Measurements from ENCODE around the gene COX20. TPM values are rescaled to one million over a fixed set of nuclear protein-coding genes. Genes with fewer than 3 reads are reported as not detected.

Gene COX20
- total and polyA plus RNA-seq, 3 experiments from 2014 or later = 35.7 to 47.0 (median 36.2) TPM

GRCh38 chr1:244862699-244863490 lies 27.4 kb downstream of the COX20 start:
- H3K27ac ChIP-seq (ENCODE audit: low read depth, low read length) = peak overlapping the region; percentile 94
- H3K4me3 ChIP-seq (ENCODE audit: low read length) = peak overlapping the region; percentile 87
- H3K27ac Mint-ChIP-seq = peak overlapping the region; percentile 94 to 100 (median 98)
- H3K4me3 Mint-ChIP-seq = peak overlapping the region; percentile 90 to 98 (median 91)
- peaks cover 47 to 67% (median 64%) of the 10 kb centered on the region in 3 donors for H3K4me1 Mint-ChIP-seq
- H3K27me3 Mint-ChIP-seq = peaks cover 0 to 10% of the 10 kb centered on the region in 2 donors
- peaks cover 39% of the 10 kb centered on the region for H3K36me3 ChIP-seq (ENCODE audit: insufficient read depth, low read length)
- H3K9me3 ChIP-seq (ENCODE audit: low read length) = no peaks in the 10 kb centered on the region
- POLR2A ChIA-PET = interaction anchor here (0.5 to 7.0 kb wide), 14 partner anchors 9 to 1608 kb away, joined by 3 to 322 read pairs (median 8); partner anchors contain the start of genes CEP170, COX20, DESI2 and SDCCAG8
- H3K9me3 Mint-ChIP-seq = peaks cover 0 to 4% (median 0%) of the 10 kb centered on the region in 5 donors
- DNase-seq = peak; percentile 94 to 97 (median 95)
- H3K36me3 Mint-ChIP-seq = peaks cover 14 to 61% (median 24%) of the 10 kb centered on the region in 3 donors
- CTCF ChIA-PET = interaction anchor here (1.1 to 6.6 kb wide), 11 partner anchors 8 to 179 kb away, joined by 3 to 95 read pairs (median 8); partner anchors contain the start of gene COX20
- H3K27me3 ChIP-seq (ENCODE audit: insufficient read depth, low read length, poor library complexity, severe bottlenecking) = no peaks in the 10 kb centered on the region
- H3K4me1 ChIP-seq (ENCODE audit: insufficient read depth, low read length) = peaks cover 58% of the 10 kb centered on the region

DNA sequence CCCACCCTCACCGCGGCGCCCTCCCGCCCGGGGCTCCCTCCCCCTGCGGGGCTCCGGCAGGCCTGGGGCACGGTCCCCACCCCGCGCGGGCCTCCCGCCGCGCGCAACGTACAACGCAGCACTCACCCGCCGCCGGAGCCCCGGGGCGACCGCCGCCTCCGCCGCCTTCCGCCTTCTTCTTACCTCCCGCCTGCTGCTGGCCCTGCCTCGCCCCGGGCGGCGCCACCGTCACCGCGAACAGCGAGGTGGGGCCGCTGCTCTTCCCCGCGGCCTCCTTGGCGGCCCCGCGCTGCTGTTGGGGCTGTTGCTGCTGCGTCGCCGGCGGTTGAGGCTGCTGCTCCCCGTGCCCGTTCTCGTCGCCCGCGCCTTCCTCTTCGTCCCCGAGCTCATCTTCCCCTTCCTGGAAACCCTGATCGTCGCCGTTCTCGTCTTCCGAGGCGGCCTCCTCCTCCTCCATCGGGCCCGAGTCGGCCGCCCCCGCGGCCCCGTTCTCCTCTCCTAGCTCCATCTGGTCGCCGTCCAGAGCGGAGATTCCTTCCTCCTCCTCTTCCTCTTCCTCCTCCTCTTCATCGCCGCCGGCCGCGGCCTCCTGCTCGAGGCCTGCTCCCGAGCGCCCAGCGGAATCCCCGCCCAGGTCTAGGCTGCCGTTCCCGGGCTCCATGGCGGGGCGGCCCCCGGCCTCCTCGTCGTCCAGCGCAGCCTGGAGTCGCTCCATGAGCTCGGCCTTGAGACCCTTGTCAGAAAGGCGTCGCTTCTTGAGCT lies 28.2 kb downstream of the COX20 start:
- Histone ChIP-seq H3K27ac (ENCODE audit: low read depth, low read length) (peak overlapping the region; percentile 94), H3K4me1 (ENCODE audit: insufficient read depth, low read length) (peaks cover 53% of the 10 kb centered on the region), H3K4me3 (ENCODE audit: low read length) (peak overlapping the region; percentile 87), H3K36me3 (ENCODE audit: insufficient read depth, low read length) (peaks cover 31% of the 10 kb centered on the region), H3K27me3 (ENCODE audit: insufficient read depth, low read length, poor library complexity, severe bottlenecking) (no peaks in the 10 kb centered on the region), H3K9me3 (ENCODE audit: low read length) (no peaks in the 10 kb centered on the region)
- Mint-ChIP-seq H3K9me3 (peaks cover 0 to 4% (median 0%) of the 10 kb centered on the region in 5 donors), H3K4me3 (peak overlapping the region; percentile 90 to 98 (median 93)), H3K36me3 (peaks cover 10 to 53% (median 20%) of the 10 kb centered on the region in 3 donors), H3K27me3 (peaks cover 0 to 10% of the 10 kb centered on the region in 2 donors), H3K27ac (peak overlapping the region; percentile 92 to 100 (median 98)), H3K4me1 (peaks cover 41 to 59% (median 56%) of the 10 kb centered on the region in 3 donors)
- CTCF ChIA-PET = interaction anchor here (0.7 to 6.6 kb wide), 12 partner anchors 9 to 178 kb away, joined by 3 to 95 read pairs (median 6); partner anchors contain the start of gene COX20
- POLR2A ChIA-PET = interaction anchor here (0.7 to 7.0 kb wide), 12 partner anchors 11 to 1608 kb away, joined by 3 to 322 read pairs (median 9); partner anchors contain the start of genes CEP170, COX20, DESI2 and SDCCAG8
- DNase-seq = peak in 1 of 5 donors; percentile 64

DNA sequence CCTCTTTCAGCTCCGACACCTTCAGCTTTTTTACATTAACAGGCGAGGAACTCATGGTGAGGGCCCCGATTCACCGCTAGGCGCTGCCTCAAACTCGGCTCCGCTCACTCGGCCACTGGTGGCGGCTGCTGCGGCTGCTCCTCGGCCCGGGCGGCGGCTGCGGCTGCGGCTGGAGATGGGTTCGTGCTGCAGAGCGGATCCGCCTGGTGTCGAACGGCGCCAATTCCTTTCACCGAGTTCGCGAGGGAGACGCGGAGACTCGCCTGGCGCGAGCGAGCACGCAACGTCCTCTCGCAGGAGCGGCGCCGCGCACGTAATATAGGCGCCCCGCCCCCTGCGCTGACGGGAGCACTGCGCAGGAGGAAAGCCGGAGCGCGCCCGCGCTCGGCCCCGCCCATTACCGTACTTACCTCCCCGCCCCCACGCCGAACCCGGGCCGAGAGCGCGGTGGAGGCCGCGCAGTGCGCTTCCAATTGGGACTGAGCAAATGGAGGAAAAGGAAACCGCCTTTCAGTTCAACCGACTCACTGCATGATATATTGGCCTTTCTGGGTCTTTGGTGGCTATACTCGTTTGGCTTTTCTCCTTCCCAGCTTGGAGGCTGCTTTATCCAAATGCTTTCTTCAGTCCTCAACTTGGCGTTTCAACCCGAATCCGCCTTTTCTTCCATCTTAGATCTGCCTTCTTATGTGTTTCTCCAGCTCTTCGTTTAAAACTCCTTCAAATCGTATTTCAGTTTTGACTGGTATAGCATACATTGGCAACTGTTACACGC lies 29.0 kb downstream of the COX20 start, which contains the start of gene HNRNPU:
Gene HNRNPU, minus strand, starts transcription at position 291 of the 775 bp plus-strand sequence. Its CDS starts 236 bp downstream, at position 55.
- ChIA-PET POLR2A (interaction anchor here (0.6 to 7.0 kb wide), 11 partner anchors 13 to 1634 kb away, joined by 3 to 322 read pairs (median 8); partner anchors contain the start of genes CEP170, COX20, DESI2 and SDCCAG8), CTCF (interaction anchor here (0.7 to 6.6 kb wide), 13 partner anchors 10 to 178 kb away, joined by 3 to 95 read pairs (median 5); partner anchors contain the start of gene COX20)
- peaks cover 34 to 52% (median 48%) of the 10 kb centered on the region in 3 donors for H3K4me1 Mint-ChIP-seq
- peak within 1 kb of the TSS; percentile 94 for H3K27ac ChIP-seq (ENCODE audit: low read depth, low read length)
- DNase-seq = peak; percentile 93 to 99 (median 97)
- peaks cover 23% of the 10 kb centered on the region for H3K36me3 ChIP-seq (ENCODE audit: insufficient read depth, low read length)
- peak within 1 kb of the TSS; percentile 87 for H3K4me3 ChIP-seq (ENCODE audit: low read length)
- H3K9me3 Mint-ChIP-seq = peaks cover 0 to 4% (median 0%) of the 10 kb centered on the region in 5 donors
- H3K9me3 ChIP-seq (ENCODE audit: low read length) = no peaks in the 10 kb centered on the region
- H3K4me1 ChIP-seq (ENCODE audit: insufficient read depth, low read length) = peaks cover 45% of the 10 kb centered on the region
- H3K27ac Mint-ChIP-seq = peak within 1 kb of the TSS; percentile 91 to 100 (median 98)
- H3K27me3 Mint-ChIP-seq = peaks cover 0 to 10% of the 10 kb centered on the region in 2 donors
- H3K27me3 ChIP-seq (ENCODE audit: insufficient read depth, low read length, poor library complexity, severe bottlenecking) = no peaks in the 10 kb centered on the region
- peak within 1 kb of the TSS; percentile 90 to 98 (median 93) for H3K4me3 Mint-ChIP-seq
- H3K36me3 Mint-ChIP-seq = peaks cover 5 to 47% (median 14%) of the 10 kb centered on the region in 3 donors

- POLR2A ChIA-PET = interaction anchor here (0.8 to 7.0 kb wide), 6 partner anchors 13 to 1633 kb away, joined by 4 to 322 read pairs (median 12); partner anchors contain the start of genes COX20 and DESI2
- peak overlapping the region; percentile 94 for H3K27ac ChIP-seq (ENCODE audit: low read depth, low read length)
- H3K36me3 ChIP-seq (ENCODE audit: insufficient read depth, low read length) = peaks cover 18% of the 10 kb centered on the region
- peaks cover 31 to 46% (median 43%) of the 10 kb centered on the region in 3 donors for H3K4me1 Mint-ChIP-seq
- no peak for DNase-seq
- no peaks in the 10 kb centered on the region for H3K9me3 ChIP-seq (ENCODE audit: low read length)
- peak overlapping the region; percentile 87 for H3K4me3 ChIP-seq (ENCODE audit: low read length)
- H3K27ac Mint-ChIP-seq = peak overlapping the region; percentile 91 to 100 (median 98)
- peaks cover 0 to 10% of the 10 kb centered on the region in 2 donors for H3K27me3 Mint-ChIP-seq
- H3K36me3 Mint-ChIP-seq = peaks cover 5 to 41% (median 13%) of the 10 kb centered on the region in 3 donors
- H3K4me1 ChIP-seq (ENCODE audit: insufficient read depth, low read length) = peaks cover 39% of the 10 kb centered on the region
- H3K27me3 ChIP-seq (ENCODE audit: insufficient read depth, low read length, poor library complexity, severe bottlenecking) = no peaks in the 10 kb centered on the region
- CTCF ChIA-PET = interaction anchor here (1.2 to 6.6 kb wide), 5 partner anchors 30 to 177 kb away, joined by 5 to 95 read pairs (median 12); partner anchors contain the start of gene COX20
- peak overlapping the region; percentile 90 to 98 (median 93) for H3K4me3 Mint-ChIP-seq
- peaks cover 0 to 4% (median 0%) of the 10 kb centered on the region in 5 donors for H3K9me3 Mint-ChIP-seq
Observed at GRCh38 chr1:244865028-244865371, 29.5 kb downstream of the COX20 start.

- H3K27ac Mint-ChIP-seq = peak overlapping the region in 7 of 8 donors; percentile 68 to 100 (median 98)
- peaks cover 0 to 4% (median 0%) of the 10 kb centered on the region in 5 donors for H3K9me3 Mint-ChIP-seq
- peaks cover 0 to 10% of the 10 kb centered on the region in 2 donors for H3K27me3 Mint-ChIP-seq
- Histone ChIP-seq H3K27ac (ENCODE audit: low read depth, low read length) (peak overlapping the region; percentile 94), H3K9me3 (ENCODE audit: low read length) (no peaks in the 10 kb centered on the region), H3K4me1 (ENCODE audit: insufficient read depth, low read length) (peaks cover 31% of the 10 kb centered on the region), H3K4me3 (ENCODE audit: low read length) (no peak overlapping the region), H3K36me3 (ENCODE audit: insufficient read depth, low read length) (peaks cover 10% of the 10 kb centered on the region), H3K27me3 (ENCODE audit: insufficient read depth, low read length, poor library complexity, severe bottlenecking) (no peaks in the 10 kb centered on the region)
- POLR2A ChIA-PET = interaction anchor here (6.9 to 7.0 kb wide), 2 partner anchors 30 to 104 kb away, joined by 205 to 322 read pairs; partner anchors contain the start of gene COX20
- H3K4me3 Mint-ChIP-seq = peak overlapping the region in 4 of 7 donors; percentile 91 to 98 (median 93)
- no peak for DNase-seq
- H3K36me3 Mint-ChIP-seq = peaks cover 5 to 33% (median 5%) of the 10 kb centered on the region in 3 donors
- H3K4me1 Mint-ChIP-seq = peaks cover 23 to 38% (median 34%) of the 10 kb centered on the region in 3 donors
- CTCF ChIA-PET = interaction anchor here (1.2 to 6.6 kb wide), 4 partner anchors 30 to 176 kb away, joined by 3 to 95 read pairs (median 8); partner anchors contain the start of gene COX20
Observed at GRCh38 chr1:244865820-244866219, 30.4 kb downstream of the COX20 start.

GRCh38 chr1:244866355-244866754 lies 30.9 kb downstream of the COX20 start:
- peak overlapping the region; percentile 94 for H3K27ac ChIP-seq (ENCODE audit: low read depth, low read length)
- H3K4me3 Mint-ChIP-seq = peak overlapping the region in 1 of 7 donors; percentile 47
- H3K4me3 ChIP-seq (ENCODE audit: low read length) = no peak overlapping the region
- ChIA-PET POLR2A (interaction anchor here (6.9 to 7.0 kb wide), 2 partner anchors 31 to 104 kb away, joined by 205 to 322 read pairs; partner anchors contain the start of gene COX20), CTCF (interaction anchor here (1.4 to 6.6 kb wide), 2 partner anchors 31 to 52 kb away, joined by 3 to 95 read pairs; partner anchors contain the start of gene COX20)
- H3K4me1 Mint-ChIP-seq = peaks cover 18 to 33% (median 29%) of the 10 kb centered on the region in 3 donors
- peaks cover 0 to 4% (median 0%) of the 10 kb centered on the region in 5 donors for H3K9me3 Mint-ChIP-seq
- peak overlapping the region in 5 of 8 donors; percentile 34 to 99 (median 68) for H3K27ac Mint-ChIP-seq
- H3K27me3 Mint-ChIP-seq = peaks cover 0 to 10% of the 10 kb centered on the region in 2 donors
- H3K9me3 ChIP-seq (ENCODE audit: low read length) = no peaks in the 10 kb centered on the region
- peaks cover 26% of the 10 kb centered on the region for H3K4me1 ChIP-seq (ENCODE audit: insufficient read depth, low read length)
- no peak for DNase-seq
- peaks cover 3 to 28% (median 3%) of the 10 kb centered on the region in 3 donors for H3K36me3 Mint-ChIP-seq
- H3K27me3 ChIP-seq (ENCODE audit: insufficient read depth, low read length, poor library complexity, severe bottlenecking) = no peaks in the 10 kb centered on the region
- peaks cover 4% of the 10 kb centered on the region for H3K36me3 ChIP-seq (ENCODE audit: insufficient read depth, low read length)

Measured in CD8-positive, alpha-beta memory T cell (primary cell).